Naive thymus-derived CD8-positive, alpha-beta T cell (primary cell): ENCODE measurements around the gene ADAMTS12. TPM values are rescaled to one million over a fixed set of nuclear protein-coding genes. Genes with fewer than 3 reads are reported as not detected.

Experiments
- ATAC-seq, 2 donors: fragments of 150-1000 bp; cut with Tn5 transposase in 1 of 2; sonication (Bioruptor Pico), chemical (Tn5 transposase) in 1 of 2; 1 replicate in 1 of 2; 2 replicates in 1 of 2; pipeline ENCODE4 v1.10.0; 2021; ENCODE audit warnings: mild to moderate bottlenecking in 2 of 2, moderate library complexity in 2 of 2
- POLR2A ChIA-PET: fragments of 350-600 bp; sonication (Branson Sonifier 250); formaldehyde crosslinking; loops from one replicate; lab custom pipeline; 2021; ENCODE audit warnings: antibody characterized with exemption; lab: Charles Lee
- DNase-seq, 10 donors: peaks; one replicate each; pipeline versions ENCODE4 v3.0.0 to v3.0.0-alpha.2; 2020 to 2022
- H3K27ac Mint-ChIP-seq, 10 donors: one replicate each; pipeline ENCODE4 v1.8.0; 2020 to 2022; ENCODE audit warnings: mild to moderate bottlenecking in 10 of 10, mixed read lengths in 10 of 10, moderate library complexity in 4 of 10, inconsistent platforms in 1 of 10
- H3K27me3 Mint-ChIP-seq, 5 donors: one replicate each; pipeline ENCODE4 v1.8.0; 2021 to 2022; ENCODE audit warnings: mixed read lengths in 5 of 5
- H3K36me3 Mint-ChIP-seq, 3 donors: one replicate each; pipeline ENCODE4 v1.8.0; 2020 to 2022; ENCODE audit warnings: mixed read lengths in 3 of 3, mild to moderate bottlenecking in 2 of 3, inconsistent platforms in 1 of 3
- H3K4me1 Mint-ChIP-seq, 4 donors: one replicate each; pipeline ENCODE4 v1.8.0; 2021 to 2022; ENCODE audit warnings: mixed read lengths in 4 of 4
- H3K4me3 Mint-ChIP-seq, 10 donors: one replicate each; pipeline ENCODE4 v1.8.0; 2020 to 2022; ENCODE audit warnings: mild to moderate bottlenecking in 10 of 10, mixed read lengths in 10 of 10, moderate library complexity in 6 of 10, inconsistent platforms in 1 of 10
- H3K9me3 Mint-ChIP-seq, 9 donors: one replicate each; pipeline ENCODE4 v1.8.0; 2020 to 2022; ENCODE audit warnings: mixed read lengths in 9 of 9, mild to moderate bottlenecking in 3 of 9, inconsistent platforms in 1 of 9, moderate library complexity in 1 of 9
- polyA plus RNA-seq, 3 donors: library from polyadenylated mRNA; unstranded; fragments of 300-500 nt; fragmentation: Illumina TruSeq; gene quantifications; one replicate each; pipeline ENCODE4 v1.2.3, GENCODE V29; 2021
- total RNA-seq, 8 experiments: library from RNA in 2 of 8; stranded (reverse) in 2 of 8; gene quantifications; one replicate each; pipeline ENCODE4 v1.2.3 and lab custom pipeline; 2021 to 2026

ADAMTS12 gene
- total and polyA plus RNA-seq, 5 experiments from 2014 or later = 0.05 TPM; not detected in 4

GRCh38 chr5:33737284-33737683 lies 154.5 kb downstream of the ADAMTS12 start:
- Mint-ChIP-seq H3K36me3 (no peaks in the 10 kb centered on the region), H3K4me3 (no peak overlapping the region), H3K27ac (no peak overlapping the region), H3K9me3 (no peaks in the 10 kb centered on the region), H3K27me3 (peaks cover 0 to 9% (median 0%) of the 10 kb centered on the region in 5 donors), H3K4me1 (no peaks in the 10 kb centered on the region)
- no peak for ATAC-seq
- DNase-seq = no peak
- POLR2A ChIA-PET = no interaction called here

DNA sequence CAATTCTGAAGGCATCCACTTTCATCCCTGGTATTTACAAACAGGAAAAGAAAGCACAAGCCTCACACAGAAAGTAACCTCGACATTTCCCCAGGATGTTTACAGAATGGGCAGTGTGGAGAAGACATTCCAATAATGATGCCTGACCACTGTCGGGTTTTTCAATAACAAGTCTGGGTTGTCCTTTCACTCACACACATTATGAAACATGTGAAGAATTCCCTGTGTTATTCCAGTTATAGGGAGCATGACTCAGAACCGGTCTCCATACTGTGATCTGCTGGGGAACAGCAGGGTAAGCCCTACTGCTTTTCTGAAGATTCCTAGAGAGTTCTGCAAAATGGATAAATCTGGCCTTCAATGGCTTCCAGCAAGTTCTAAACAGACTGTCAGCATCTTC lies 155.3 kb downstream of the ADAMTS12 start:
- Mint-ChIP-seq H3K4me3 (no peak overlapping the region), H3K27ac (no peak overlapping the region), H3K9me3 (no peaks in the 10 kb centered on the region), H3K4me1 (no peaks in the 10 kb centered on the region), H3K27me3 (peaks cover 0 to 9% (median 5%) of the 10 kb centered on the region in 5 donors), H3K36me3 (no peaks in the 10 kb centered on the region)
- POLR2A ChIA-PET = no interaction called here
- ATAC-seq = no peak
- DNase-seq = no peak

DNA sequence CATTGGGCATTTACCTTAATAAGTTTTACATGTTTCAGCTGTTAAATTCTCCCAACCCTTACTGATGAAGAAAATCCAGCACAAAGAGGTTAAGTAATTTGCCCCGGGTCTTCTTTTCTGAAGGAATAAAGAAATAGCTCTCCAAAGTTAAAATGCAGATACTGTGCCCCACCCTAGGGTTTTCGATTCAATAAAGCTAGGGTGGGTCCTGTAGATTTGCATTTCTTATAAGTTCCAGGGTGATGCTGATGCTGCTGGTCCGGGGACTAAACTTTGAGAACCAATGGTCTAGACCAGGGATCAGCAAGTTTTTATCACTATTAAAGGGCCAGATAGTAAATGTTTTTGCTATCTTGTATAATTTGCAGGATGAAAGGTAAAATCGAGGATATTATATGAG lies 156.7 kb downstream of the ADAMTS12 start:
- ATAC-seq (no peak), DNase-seq (no peak)
- H3K9me3 Mint-ChIP-seq = no peaks in the 10 kb centered on the region
- H3K4me3 Mint-ChIP-seq = no peak overlapping the region
- peaks cover 0 to 19% (median 8%) of the 10 kb centered on the region in 5 donors for H3K27me3 Mint-ChIP-seq
- H3K36me3 Mint-ChIP-seq = no peaks in the 10 kb centered on the region
- no peaks in the 10 kb centered on the region for H3K4me1 Mint-ChIP-seq
- POLR2A ChIA-PET = no interaction called here
- H3K27ac Mint-ChIP-seq = no peak overlapping the region

- Mint-ChIP-seq H3K4me3 (peak overlapping the region in 1 of 10 donors; percentile 13), H3K9me3 (no peaks in the 10 kb centered on the region), H3K36me3 (no peaks in the 10 kb centered on the region), H3K27ac (no peak overlapping the region), H3K4me1 (no peaks in the 10 kb centered on the region), H3K27me3 (peaks cover 0 to 19% (median 8%) of the 10 kb centered on the region in 5 donors)
- ATAC-seq (no peak), DNase-seq (no peak)
- POLR2A ChIA-PET = no interaction called here
Measured at GRCh38 chr5:33734537-33734936, 157.3 kb downstream of the ADAMTS12 start.

DNA sequence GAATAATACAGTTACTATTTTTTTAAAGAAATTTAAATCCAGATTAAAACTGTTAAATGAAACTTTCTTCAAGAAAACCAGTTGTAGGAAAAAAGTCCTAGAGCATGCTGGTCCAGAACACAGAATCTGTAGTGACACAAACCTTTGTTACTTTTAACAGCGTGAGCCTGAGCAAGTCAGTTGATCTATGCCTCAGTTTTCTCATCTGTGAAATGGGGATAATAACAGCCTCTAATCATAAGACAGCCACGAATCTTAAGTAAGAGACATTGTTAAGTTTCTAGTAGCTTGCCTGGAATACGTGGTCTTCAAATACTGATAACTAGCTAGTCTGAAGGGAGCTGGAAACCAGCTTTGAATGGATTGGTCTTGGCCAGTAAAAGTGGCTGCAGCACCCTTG lies 158.6 kb downstream of the ADAMTS12 start:
- H3K4me3 Mint-ChIP-seq = no peak overlapping the region
- H3K4me1 Mint-ChIP-seq = no peaks in the 10 kb centered on the region
- POLR2A ChIA-PET = no interaction called here
- DNase-seq (no peak), ATAC-seq (no peak)
- peaks cover 0 to 2% (median 0%) of the 10 kb centered on the region in 9 donors for H3K9me3 Mint-ChIP-seq
- H3K27ac Mint-ChIP-seq = no peak overlapping the region
- H3K27me3 Mint-ChIP-seq = peaks cover 0 to 19% (median 8%) of the 10 kb centered on the region in 5 donors
- H3K36me3 Mint-ChIP-seq = no peaks in the 10 kb centered on the region

GRCh38 chr5:33726422-33727165 lies 165.2 kb downstream of the ADAMTS12 start:
- peaks cover 0 to 2% (median 0%) of the 10 kb centered on the region in 9 donors for H3K9me3 Mint-ChIP-seq
- no peaks in the 10 kb centered on the region for H3K36me3 Mint-ChIP-seq
- no peak overlapping the region for H3K4me3 Mint-ChIP-seq

DNA sequence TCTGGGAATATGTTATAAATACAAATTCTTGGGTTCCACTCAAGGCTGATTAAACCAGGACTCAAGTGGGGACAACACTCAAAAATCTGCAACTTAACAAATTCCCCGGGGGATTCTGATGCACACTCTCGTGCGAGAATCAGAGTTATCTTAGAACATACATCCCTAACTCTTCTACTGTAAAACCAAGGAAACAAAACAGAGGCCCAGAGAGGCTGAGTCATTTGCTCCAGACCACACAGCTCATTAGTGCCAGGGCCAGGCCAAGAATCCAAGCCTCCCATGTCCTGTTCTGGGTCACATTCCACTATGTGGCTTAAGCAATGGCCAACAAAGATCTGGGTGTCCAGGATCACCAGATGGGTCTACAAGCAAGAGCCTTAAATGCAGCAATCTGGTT lies 166.0 kb downstream of the ADAMTS12 start:
- H3K4me3 Mint-ChIP-seq = no peak overlapping the region
- POLR2A ChIA-PET = no interaction called here
- H3K27ac Mint-ChIP-seq = no peak overlapping the region
- DNase-seq (no peak), ATAC-seq (no peak)
- peaks cover 0 to 9% (median 6%) of the 10 kb centered on the region in 5 donors for H3K27me3 Mint-ChIP-seq
- peaks cover 0 to 4% (median 0%) of the 10 kb centered on the region in 9 donors for H3K9me3 Mint-ChIP-seq
- no peaks in the 10 kb centered on the region for H3K4me1 Mint-ChIP-seq
- H3K36me3 Mint-ChIP-seq = no peaks in the 10 kb centered on the region

More at GRCh38 chr5:33726422-33727165, 165.2 kb downstream of the ADAMTS12 start:
- POLR2A ChIA-PET = no interaction called here
- no peaks in the 10 kb centered on the region for H3K4me1 Mint-ChIP-seq
- no peak overlapping the region for H3K27ac Mint-ChIP-seq
- H3K27me3 Mint-ChIP-seq = peaks cover 0 to 14% (median 4%) of the 10 kb centered on the region in 5 donors
- ATAC-seq = no peak
- DNase-seq = no peak

DNA sequence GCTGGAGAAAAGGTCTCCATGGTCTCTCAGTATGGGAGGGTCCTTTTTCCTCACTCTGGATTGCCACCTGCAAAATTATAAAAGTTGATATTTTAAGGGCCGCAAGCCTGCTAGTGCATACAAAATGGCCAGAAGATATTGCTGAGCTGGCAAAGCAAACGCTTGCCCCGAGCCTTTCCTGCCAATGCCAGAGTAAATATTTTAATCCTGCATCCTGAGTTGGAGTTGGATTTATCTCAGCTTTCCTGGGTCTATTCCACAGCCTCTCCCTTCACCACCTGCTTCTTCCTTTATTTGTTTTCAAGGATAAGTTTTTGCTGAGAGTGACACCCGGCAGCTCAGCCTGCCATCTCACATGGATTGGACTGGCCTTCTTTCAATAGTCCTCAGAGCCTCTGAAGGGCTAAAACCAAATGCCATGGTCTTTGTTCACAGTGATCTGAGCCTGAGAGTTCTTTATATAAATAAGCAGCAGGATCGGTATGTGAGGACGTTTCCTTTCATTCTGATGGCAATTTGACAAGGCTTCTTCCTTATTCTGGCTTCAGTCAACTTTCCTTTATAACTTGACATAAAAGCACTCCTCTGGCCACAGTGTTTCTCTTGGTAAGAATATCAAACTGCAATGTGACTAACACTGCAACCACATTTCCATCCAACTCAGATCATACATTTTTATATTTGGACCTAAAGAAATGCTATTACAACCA lies 170.1 kb downstream of the ADAMTS12 start:
- H3K9me3 Mint-ChIP-seq = peaks cover 0 to 3% (median 0%) of the 10 kb centered on the region in 9 donors
- ATAC-seq = no peak
- POLR2A ChIA-PET = no interaction called here
- no peak overlapping the region for H3K27ac Mint-ChIP-seq
- no peak for DNase-seq
- H3K4me1 Mint-ChIP-seq = no peaks in the 10 kb centered on the region
- no peaks in the 10 kb centered on the region for H3K36me3 Mint-ChIP-seq
- no peak overlapping the region for H3K4me3 Mint-ChIP-seq
- peaks cover 0 to 6% (median 0%) of the 10 kb centered on the region in 5 donors for H3K27me3 Mint-ChIP-seq

GRCh38 chr5:33720176-33720575 lies 171.6 kb downstream of the ADAMTS12 start:
- Mint-ChIP-seq H3K4me3 (no peak overlapping the region), H3K36me3 (peaks cover 0 to 5% (median 0%) of the 10 kb centered on the region in 3 donors), H3K27ac (no peak overlapping the region), H3K4me1 (no peaks in the 10 kb centered on the region), H3K9me3 (peaks cover 0 to 3% (median 0%) of the 10 kb centered on the region in 9 donors), H3K27me3 (peaks cover 0 to 5% (median 0%) of the 10 kb centered on the region in 5 donors)
- ATAC-seq = no peak
- no peak for DNase-seq
- POLR2A ChIA-PET = no interaction called here

- no peaks in the 10 kb centered on the region for H3K4me1 Mint-ChIP-seq
- DNase-seq (no peak), ATAC-seq (no peak)
- H3K36me3 Mint-ChIP-seq = peaks cover 0 to 5% (median 0%) of the 10 kb centered on the region in 3 donors
- POLR2A ChIA-PET = no interaction called here
- peaks cover 0 to 3% (median 0%) of the 10 kb centered on the region in 9 donors for H3K9me3 Mint-ChIP-seq
- no peak overlapping the region for H3K27ac Mint-ChIP-seq
- peaks cover 0 to 4% (median 0%) of the 10 kb centered on the region in 5 donors for H3K27me3 Mint-ChIP-seq
- no peak overlapping the region for H3K4me3 Mint-ChIP-seq
Measured at GRCh38 chr5:33719769-33720168, 172.0 kb downstream of the ADAMTS12 start.

DNA sequence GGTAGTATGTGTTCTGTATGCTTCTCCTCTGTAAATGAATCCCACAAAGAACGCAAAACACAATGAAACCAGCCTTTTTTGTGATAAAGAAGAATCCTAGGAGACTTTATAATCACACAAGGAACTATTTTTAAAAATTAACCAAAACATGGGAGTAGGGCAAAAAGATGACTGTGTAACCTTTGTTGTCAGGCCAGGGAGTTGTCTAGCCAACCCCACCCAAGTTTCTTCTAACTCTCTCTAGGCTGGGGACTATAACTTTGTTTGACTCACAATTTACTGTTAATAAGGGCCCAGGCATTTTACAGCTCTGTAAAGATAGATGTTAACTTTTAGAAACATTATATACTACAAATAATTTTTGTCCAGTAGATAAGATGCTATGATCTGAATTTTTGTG lies 176.1 kb downstream of the ADAMTS12 start:
- no peaks in the 10 kb centered on the region for H3K4me1 Mint-ChIP-seq
- DNase-seq = no peak
- H3K4me3 Mint-ChIP-seq = no peak overlapping the region
- peaks cover 0 to 16% (median 2%) of the 10 kb centered on the region in 9 donors for H3K9me3 Mint-ChIP-seq
- POLR2A ChIA-PET = no interaction called here
- peaks cover 0 to under 1% (median 0%) of the 10 kb centered on the region in 5 donors for H3K27me3 Mint-ChIP-seq
- H3K36me3 Mint-ChIP-seq = peaks cover 0 to 5% (median 0%) of the 10 kb centered on the region in 3 donors
- no peak for ATAC-seq
- no peak overlapping the region for H3K27ac Mint-ChIP-seq

DNA sequence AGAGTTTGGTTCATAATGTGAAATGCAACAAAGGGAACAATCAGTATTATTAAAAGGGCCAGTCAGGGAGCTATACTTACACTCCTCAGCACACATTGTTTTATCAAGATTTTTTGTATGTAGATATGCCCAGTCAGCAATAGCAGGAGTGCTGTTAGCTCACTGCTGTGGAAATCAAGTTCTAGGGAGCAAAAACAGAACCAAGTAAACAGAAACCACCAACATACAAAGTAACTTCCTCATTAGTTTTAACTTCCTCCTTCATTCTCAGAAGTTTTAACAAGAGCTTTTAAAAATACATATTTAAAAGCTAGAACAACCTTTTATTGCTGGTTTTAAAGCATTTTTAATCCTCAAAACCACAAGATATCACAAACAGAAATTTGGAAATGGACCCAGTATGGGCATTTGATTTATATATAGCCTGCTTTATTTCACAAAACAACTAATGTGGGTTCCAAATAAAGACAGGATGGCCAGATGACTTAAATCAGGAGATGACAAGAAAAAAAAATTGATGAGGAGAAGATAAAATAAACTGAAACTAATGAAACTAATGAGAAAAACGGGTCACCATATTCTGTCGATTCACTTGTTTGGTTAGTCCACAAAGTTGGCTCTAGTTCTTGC lies 178.5 kb downstream of the ADAMTS12 start:
- Mint-ChIP-seq H3K27me3 (no peaks in the 10 kb centered on the region), H3K4me1 (no peaks in the 10 kb centered on the region), H3K9me3 (peaks cover 0 to 16% (median 6%) of the 10 kb centered on the region in 9 donors), H3K4me3 (no peak overlapping the region), H3K36me3 (peaks cover 0 to 5% (median 0%) of the 10 kb centered on the region in 3 donors), H3K27ac (no peak overlapping the region)
- ATAC-seq = no peak
- no peak for DNase-seq
- POLR2A ChIA-PET = no interaction called here

GRCh38 chr5:33712664-33713063 lies 179.1 kb downstream of the ADAMTS12 start:
- ATAC-seq = no peak
- no peaks in the 10 kb centered on the region for H3K27me3 Mint-ChIP-seq
- POLR2A ChIA-PET = no interaction called here
- DNase-seq = no peak
- peaks cover 0 to 5% (median under 1%) of the 10 kb centered on the region in 3 donors for H3K36me3 Mint-ChIP-seq
- no peaks in the 10 kb centered on the region for H3K4me1 Mint-ChIP-seq
- peaks cover 0 to 16% (median 9%) of the 10 kb centered on the region in 9 donors for H3K9me3 Mint-ChIP-seq
- peak overlapping the region in 1 of 10 donors; percentile 1 for H3K27ac Mint-ChIP-seq
- H3K4me3 Mint-ChIP-seq = no peak overlapping the region
